Astrocyte of the cerebellum (primary cell): ENCODE results near the gene GALT.
A peak's percentile ranks its signal among the peaks of the same experiment; 100 is the strongest.

Experiments used
- DNase-seq: peaks from one replicate; pipeline ENCODE4 v3.0.0-alpha.2; 2011; ENCODE audit warnings: low read depth
- H3K4me3 ChIP-seq: 2 replicates; pipeline ENCODE4 v1.5.1; 2011; ENCODE audit warnings: mild to moderate bottlenecking, low read depth, low read length, moderate library complexity
- CTCF ChIP-seq: IDR thresholded peaks from 2 replicates; pipeline ENCODE4 v1.5.1; 2012; ENCODE audit warnings: low read length, low read depth, moderate library complexity, mild to moderate bottlenecking; ENCODE audit errors: missing control alignments
- in situ Hi-C: cut with HindIII; loops from 2 replicates; pipeline ENCODE4 v1.10.0; 2017; ENCODE audit warnings: low sequenced_read_pairs

Gene GALT

DNA sequence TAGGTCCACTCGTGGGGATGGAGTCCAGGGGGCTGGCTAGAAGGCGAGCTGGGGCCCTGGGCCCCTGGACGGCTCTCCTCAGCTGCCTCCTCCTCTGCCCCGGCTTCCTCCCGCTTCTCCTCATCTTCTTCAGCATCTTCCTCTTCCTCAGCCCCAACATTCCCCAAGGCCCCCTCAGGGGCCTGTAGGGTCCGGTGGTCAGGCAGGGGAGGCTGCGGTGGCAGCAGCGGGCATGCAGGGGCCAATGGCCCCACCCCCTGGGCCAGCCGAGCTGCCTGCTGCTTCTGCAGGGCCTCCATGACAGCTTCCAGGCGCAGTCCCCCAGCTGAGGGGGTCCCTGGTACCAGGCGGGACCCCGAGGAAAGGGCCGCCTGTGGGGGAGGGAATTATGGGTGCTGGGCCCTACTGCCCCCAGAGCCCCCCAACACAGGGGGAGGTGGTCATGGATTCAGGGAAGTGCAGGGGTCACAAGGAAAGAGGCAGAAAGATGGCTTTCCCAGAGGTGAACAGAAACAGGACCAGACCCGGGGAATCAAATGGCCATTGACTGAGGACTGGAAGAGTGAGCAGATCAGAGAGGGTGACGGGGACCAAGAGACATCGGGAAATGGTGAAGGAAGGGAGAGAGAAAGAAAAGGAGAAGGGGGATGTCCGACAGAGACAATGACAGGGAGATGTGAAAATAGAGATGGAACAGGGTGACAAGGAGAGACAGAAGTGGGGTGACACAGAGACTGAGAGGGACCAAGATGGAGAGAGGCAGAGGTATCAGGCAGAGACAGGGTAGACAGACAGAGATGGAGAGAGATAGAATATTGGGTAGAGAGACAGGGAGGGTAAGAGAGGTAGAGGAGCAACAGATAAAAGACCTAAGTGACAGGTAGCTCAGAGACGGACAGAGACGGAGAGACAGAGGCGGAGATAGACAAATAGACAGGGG is 18.5 kb upstream of the GALT start:
- DNase-seq: no peak
- in situ Hi-C loops: loop anchor here (5.0 kb wide), 1 partner anchor 46 kb away; no protein-coding TSS in a partner anchor
- no peak for TF ChIP-seq CTCF
- H3K4me3 ChIP-seq: peak overlapping the region; percentile 25

DNA sequence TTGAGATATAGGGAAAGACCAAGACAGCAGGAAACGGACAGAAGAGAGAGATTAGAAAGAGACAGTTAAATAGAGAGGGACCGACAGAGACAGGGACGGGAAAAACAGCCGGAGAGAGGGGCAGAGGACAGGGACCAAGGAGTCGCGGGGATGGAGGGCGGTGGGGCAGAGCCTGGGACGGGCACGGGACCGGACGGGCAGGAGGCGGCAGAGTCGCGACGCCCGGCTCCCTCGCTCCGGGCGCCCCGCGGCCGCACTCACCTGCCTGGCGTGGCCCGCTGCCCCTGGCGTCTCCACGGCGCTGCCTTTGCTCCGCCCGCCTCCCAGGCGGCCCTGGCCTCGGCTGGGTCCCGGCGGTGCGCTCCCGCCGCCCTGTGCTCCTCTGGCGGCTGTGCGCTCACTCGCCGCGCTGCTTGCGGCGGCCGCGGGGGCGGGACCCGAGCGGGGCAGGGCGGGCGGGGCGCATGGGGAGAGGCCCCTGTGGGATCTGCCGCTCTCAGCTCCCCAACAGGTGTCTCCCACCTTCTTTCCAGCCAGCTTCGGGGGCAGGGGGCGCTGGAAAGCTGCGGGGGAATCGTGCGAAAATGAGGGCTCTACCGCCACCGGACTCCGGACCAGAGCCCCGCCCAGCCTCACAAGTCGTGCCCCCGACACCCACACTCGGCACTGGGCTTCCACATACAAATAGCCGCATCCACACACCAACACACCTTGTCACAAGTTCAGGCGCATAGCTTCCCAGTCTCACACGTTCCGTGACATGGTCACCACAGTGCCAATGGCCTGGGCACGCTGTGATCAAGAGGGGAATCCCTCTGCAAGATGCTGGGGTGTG is 17.6 kb upstream of the GALT start, which contains the start of gene ARID3C:
TSS of gene ARID3C (minus strand) at position 411 of the 835 bp plus-strand sequence. CDS start 1,052 bp downstream, outside the sequence.
- peak within 1 kb of the TSS; percentile 25 for H3K4me3 ChIP-seq
- TF ChIP-seq CTCF: no peak
- in situ Hi-C loops: loop anchor here (5.0 kb wide), 1 partner anchor 47 kb away; no protein-coding TSS in a partner anchor
- no peak for DNase-seq

DNA sequence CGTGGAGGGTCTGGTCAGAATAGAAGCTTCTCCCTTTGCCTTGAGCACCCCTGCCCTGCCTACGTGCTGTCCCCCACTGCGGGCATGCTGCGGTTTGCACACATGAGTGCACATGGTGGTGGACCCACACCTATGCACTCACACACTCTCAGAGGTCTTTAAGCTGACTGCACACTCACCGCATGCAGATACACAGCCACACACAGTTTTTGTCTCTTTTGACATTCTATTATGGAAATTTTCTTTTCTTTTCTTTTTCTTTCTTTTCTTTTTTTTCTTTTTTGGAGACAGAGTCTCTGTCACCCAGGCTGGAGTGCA is 17.0 kb upstream of the GALT start:
- H3K4me3 ChIP-seq: no peak overlapping the region
- DNase-seq: no peak
- in situ Hi-C loops: loop anchor here (5.0 kb wide), 1 partner anchor 47 kb away; no protein-coding TSS in a partner anchor
- no peak for TF ChIP-seq CTCF

- DNase-seq: no peak
- no peak overlapping the region for H3K4me3 ChIP-seq
- in situ Hi-C loops: no loop called here
- TF ChIP-seq CTCF: no peak
These were observed 15.9 kb upstream of the GALT start for GRCh38 chr9:34630402-34631154.

GRCh38 chr9:34633166-34633565 is 13.3 kb upstream of the GALT start:
- in situ Hi-C loops: no loop called here
- TF ChIP-seq CTCF: no peak
- H3K4me3 ChIP-seq: no peak overlapping the region
- no peak for DNase-seq

DNA sequence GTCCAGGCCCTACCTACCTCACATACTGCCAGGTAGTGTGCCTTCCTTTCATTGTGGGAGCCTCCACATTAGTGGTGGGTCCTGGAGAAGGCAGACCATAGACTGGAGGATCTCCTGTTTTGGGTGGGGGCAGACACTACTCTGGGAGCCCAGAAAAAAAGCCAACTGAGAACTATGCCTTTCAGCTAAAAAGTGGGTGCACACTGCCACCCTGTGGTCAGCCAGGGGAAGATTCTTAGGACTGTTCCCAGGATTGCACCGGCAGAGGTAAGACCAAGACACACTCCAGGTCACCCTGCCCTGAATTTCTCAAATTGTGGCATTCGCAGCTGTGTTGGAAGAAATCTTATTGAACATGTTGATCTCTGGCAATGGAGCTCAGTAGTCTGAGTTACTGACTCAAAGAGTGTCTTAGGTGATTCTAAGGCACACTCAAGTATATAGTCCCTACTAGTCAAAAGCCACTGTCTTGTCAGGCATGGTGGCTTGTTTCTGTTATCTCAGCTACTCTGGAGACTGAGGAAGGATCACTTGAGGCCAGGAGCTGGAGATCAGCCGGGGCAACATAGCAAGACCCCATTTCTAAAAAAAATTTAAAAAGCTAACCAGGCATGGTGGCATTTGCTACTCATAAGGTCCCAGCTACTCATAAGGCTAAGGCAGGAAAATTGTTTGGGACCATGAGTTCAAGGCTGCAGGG is 12.5 kb upstream of the GALT start:
- in situ Hi-C loops: no loop called here

More for the DNA sequence above, 12.5 kb upstream of the GALT start:
- peak; percentile 83 for TF ChIP-seq CTCF
- H3K4me3 ChIP-seq: no peak overlapping the region
- peak; percentile 45 for DNase-seq
